Stimulated activated CD4-positive, alpha-beta T cell treated with anti-CD3 and anti-CD28 coated beads, Interleukin-2, amount 100 ng/mL, for 4 hours (primary cell): ENCODE data around the gene NECAB3.
"Not testable (repeated sequence)": the region's sequence is repeated elsewhere in the genome, so short reads cannot be mapped to it uniquely, and the experiment has no call there.

Experiments
- DNase-seq: peaks from one replicate; pipeline ENCODE4 v3.0.0-alpha.2; 2020; ENCODE audit warnings: low read depth

NECAB3 gene

DNA sequence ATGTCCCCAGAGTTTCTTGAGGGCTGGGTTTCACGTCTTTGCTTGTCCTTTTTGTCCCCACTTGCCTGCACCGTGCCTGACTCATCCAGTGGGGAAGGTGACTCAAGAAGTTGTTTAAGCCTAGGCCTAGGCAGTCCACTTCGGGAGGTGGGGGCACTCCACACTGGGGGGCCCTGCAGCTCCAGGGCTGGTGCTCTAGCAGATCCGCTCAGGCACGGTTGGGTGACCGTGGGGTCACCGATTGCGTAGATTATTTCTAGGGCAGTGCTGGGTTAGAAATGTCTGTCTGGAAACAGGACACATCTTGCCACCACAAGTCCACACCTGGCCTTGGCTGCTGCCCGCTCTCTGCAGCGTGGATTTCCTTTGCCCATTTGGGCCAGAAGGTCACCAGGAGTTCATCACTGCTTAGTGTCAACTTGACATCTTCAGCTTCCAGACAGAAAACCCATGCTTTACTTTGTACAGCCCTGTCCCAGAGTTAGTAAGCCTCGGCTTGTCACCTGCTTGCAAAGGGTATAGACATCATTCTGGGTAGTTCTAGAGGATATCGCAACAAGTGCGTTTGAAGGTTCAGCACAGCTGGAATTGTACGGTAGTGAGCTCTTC is 25.7 kb downstream of the NECAB3 start:
- no peak for DNase-seq

DNA sequence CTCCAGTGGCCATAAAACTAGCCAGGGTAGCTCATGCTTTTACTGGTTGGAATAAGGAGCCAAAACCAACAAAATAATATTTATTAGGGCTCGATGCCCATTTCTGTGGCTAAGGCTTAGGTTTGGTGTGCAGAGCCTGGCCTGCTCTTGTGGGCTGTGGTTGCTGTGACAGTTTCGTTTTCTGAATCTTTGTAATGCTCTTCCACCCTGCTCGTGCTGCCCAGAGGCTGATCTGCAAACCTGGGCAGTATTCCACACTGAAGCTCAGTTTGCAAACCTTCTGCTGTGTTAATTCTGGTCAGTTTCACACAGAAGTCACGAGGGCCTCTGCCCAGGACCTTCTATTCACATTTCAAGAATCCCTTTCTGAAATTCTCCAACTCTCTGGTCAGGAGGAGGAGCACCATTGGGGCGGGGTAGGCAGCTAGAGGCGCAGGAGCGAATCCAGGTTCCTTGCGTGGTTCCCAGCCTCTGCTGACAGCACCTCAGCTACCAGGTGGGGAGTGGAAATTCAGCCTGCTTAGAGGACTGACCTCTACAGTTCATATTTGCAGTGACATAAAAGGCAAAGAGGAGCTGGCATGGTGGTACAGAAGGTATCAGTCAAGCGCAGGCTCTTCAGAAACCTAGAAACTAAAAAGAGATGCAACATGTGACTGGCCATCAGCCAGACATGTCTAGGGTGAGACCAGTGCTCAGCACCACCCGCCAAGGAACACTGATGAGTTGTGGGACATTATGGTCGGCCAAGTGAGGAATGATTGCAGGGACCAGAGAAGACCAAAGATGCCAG is 26.4 kb downstream of the NECAB3 start:
- no peak for DNase-seq

DNA sequence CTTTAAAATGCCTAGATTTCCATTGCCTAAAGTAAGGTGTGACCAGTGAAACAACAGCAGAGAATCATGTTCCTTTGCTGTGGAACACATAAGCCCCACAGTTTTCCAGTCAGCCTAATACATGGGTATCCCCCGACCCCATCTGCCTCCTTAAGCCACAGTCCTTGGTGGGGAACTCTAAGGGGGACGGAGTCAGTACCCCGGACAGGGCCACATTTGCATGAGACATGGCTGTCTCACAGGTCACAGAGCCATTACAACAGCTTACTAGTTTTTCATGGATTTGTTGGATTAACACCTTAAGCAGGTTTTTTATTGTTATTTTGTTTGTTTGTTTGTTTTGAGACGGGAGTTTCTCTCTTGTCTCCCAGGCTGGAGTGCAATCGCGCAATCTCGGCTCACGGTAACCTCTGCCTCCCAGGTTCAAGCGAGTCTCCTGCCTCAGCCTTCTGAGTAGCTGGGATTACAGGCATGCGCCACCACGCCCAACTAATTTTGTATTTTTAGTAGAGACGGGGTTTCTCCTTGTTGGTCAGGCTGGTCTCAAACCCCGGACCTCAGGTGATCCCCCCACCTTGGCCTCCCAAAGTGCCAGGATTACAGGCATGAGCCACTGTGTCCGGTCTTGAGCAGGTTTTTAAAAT is 27.1 kb downstream of the NECAB3 start:
- DNase-seq, result not testable (repeated sequence)

DNA sequence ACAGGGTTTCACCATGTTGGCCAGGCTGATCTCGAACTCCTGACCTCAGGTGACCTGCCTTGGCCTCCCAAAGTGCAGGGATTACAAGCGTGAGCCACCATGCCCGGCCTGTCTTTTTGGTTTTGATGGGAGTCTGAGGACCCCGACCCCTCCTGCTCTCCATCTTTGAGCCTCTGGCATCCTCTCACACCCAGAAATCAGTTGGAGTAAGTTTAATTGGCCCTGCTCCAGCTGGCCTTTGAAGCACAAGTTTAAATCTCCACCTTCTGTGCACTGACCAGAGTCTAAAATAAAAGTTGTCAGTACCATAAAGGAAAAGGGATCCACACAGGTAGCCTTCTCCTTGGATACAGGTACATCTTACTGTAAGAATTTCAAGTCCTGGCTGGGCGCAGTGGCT is 28.0 kb downstream of the NECAB3 start:
- no peak for DNase-seq

DNA sequence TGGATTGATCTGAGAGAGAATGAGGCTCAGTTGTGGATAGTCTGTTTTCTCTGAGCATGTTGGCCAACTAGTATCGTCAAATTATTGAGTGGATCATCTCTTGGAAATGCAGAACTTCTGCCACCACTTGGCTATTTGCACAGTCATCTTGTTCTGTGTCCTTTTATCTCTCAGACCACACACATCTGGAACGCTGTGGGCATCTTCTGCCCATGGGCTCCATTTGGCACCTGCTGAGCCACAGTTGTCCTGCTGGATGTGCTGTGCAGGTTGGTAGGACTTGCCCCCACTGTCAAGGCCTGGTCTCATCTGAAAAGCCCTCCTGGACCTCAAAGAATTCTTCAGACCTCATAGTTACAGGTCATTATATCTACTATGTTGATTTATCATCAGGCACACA is 28.8 kb downstream of the NECAB3 start:
- DNase-seq, result no peak

DNA sequence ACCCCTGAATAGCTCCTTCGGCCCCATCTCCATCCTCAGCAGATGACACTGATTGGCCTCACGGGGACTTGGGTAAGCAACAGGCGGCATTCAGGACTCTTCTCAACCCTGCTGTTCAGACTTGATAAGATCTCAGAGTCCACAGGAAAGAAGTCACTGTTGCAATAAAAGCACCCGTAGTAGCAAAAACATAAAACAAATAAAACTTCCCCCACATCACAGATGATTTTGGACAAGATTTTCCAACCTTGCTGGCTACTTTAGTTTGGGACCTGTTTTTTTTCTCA is 29.2 kb downstream of the NECAB3 start:
- no peak for DNase-seq

DNA sequence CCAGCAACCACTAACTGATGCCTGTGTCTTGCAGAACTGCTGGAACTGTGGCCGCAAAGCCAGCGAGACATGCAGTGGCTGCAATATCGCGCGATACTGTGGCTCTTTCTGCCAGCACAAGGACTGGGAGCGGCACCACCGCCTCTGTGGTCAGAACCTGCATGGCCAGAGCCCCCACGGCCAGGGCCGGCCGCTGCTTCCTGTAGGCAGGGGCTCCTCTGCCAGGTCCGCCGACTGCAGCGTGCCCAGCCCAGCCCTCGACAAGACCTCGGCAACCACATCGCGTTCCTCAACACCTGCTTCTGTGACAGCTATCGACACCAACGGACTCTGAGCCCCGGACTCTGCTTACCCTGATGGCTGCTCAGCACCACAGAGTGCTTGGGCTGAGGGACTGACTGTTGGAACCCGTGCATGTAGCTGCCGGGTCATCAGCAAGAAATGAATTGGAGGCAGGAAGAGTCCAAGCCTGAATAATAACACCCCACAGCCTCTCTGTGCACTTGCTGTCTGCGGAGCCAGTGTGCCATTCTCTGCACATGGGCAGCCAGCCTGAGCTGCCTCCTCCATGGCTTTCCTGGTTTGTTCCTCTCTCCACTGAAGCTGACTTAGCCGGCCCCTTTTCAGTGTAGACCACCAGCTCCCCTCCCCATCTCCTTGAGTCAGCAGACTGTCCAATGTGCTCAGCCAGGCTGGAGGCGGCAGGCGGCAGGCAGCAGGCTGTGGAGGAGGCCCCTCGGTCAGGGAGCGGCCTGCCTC is 29.7 kb downstream of the NECAB3 start:
- no peak for DNase-seq

DNA sequence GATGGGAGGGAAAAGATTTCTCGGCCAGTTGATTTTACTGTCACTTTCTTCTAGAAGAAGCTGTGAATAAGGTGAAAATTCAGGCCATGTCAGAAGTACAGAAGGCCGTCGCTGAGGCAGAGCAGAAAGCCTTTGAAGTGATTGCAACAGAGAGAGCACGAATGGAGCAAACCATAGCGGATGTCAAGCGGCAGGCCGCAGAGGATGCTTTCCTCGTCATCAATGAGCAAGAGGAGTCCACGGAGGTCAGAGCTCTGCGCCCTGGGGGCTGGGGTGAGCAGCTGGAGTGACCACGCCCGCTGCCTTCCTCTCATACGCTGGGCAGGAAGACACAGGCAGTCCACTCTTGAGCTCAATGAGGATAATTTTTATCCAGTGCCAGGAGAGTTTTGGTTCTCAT is 33.9 kb downstream of the NECAB3 start:
- no peak for DNase-seq

DNA sequence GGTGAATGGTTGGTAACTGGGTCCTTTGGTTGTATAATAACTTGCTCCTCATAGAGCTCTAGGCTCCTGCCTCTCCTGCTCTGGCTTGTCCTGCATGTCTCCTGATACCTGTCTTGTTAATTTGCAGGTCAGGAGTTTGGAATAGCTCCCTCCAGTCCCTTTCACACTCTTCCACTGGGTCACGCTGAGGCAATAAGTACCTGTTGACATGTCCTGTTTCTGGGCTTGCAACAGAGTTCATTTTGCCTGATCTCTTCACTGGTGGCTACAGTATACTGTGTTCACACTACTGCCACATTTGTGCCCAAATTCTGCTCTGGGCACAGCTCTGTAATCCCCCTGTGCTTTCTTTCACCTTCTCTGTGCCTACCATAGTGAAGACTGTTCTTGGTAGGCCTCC is 37.5 kb downstream of the NECAB3 start:
- no peak for DNase-seq

DNA sequence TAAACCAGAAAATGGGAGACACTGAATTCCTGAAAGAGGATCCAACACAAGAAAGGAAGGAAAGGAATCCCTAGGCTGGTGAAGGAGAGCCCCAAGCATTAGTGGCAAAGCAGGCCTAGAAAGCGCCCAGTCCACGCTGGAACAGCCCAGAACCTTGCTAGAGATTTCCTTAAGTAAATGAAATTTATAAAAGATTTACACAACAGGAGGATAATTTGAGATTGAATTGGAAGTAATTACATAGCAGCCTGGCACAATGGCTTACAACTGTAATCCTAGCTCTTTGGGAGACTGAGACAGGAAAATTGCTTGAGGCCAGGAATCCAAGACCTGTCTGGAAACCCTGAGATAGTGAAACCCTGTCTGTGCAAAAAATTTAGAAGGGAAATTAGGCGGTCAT is 38.9 kb downstream of the NECAB3 start:
- no peak for DNase-seq

DNA sequence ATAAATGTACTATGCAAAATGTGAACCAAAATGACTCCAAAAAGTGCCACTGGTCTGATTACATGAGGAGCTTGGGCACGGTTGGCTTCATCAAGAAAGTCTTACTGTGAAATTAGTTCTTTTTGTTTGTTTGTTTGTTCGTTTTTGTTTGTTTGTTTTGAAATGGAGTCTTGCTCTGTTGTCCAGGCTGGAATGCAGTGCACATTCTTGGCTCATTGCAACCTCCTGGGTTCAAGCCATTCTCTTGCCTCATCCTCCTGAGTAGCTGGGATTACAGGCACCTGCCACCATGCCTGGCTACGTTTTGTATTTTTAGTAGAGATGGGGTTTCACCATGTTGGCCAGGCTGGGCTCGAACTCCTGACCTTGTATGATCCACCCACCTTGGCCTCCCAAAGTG is 42.3 kb downstream of the NECAB3 start:
- DNase-seq, result not testable (repeated sequence)

DNA sequence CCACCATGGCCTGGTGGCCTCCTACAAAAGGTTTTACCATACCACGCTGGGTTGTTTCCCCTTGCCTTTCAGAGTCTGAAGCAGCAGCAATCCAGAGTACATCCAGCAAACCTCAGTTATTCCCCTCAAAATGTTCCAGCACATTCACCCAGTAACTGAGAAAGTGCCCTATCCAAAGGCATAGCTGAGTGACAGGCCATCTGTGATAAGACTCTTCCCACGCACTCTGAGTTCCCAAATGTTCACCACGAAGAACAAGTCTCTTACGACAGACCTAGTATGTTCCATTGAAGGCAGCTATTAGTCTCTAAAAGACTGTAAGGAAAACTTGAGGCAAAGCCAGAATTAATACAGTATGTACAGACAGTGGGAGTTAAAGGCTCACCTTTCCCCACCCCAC is 43.7 kb downstream of the NECAB3 start:
- no peak for DNase-seq

DNA sequence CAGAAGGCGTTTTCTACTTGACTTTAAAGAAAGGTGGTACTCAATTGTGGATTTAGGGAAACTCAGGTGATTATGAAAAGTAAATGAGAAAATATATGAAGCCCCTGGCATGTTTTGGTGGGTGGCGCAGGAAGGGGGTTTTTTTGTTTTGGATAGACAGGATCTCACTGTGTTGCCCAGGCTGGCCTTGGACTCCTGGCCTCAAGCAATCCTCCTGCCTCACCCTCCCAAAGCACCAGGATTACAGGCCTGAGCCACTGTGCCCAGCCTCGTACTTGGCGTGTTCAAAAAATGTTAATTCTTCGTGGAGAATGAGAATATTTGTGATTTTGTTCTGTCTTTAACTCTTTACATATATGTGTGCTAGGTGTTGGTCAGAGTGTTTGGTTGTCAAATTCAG is 44.2 kb downstream of the NECAB3 start:
- DNase-seq, result no peak

DNA sequence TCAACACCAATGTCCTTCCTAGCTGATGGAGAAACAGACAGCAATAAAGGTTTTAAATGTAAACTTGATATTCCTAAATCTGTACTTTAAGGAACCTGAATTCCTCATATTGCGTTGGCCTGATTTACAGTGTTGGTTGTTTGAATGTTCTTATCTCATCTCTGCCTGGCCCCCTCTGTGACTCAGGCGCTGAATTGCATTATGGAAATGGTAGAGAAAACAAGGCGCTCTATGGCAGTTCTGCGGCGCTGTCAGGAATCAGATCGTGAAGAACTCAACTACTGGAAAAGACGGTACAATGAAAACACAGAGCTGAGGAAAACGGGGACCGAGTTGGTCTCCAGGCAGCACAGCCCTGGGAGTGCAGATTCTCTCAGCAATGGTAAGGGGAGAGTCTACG is 44.7 kb downstream of the NECAB3 start:
- DNase-seq, result no peak

DNA sequence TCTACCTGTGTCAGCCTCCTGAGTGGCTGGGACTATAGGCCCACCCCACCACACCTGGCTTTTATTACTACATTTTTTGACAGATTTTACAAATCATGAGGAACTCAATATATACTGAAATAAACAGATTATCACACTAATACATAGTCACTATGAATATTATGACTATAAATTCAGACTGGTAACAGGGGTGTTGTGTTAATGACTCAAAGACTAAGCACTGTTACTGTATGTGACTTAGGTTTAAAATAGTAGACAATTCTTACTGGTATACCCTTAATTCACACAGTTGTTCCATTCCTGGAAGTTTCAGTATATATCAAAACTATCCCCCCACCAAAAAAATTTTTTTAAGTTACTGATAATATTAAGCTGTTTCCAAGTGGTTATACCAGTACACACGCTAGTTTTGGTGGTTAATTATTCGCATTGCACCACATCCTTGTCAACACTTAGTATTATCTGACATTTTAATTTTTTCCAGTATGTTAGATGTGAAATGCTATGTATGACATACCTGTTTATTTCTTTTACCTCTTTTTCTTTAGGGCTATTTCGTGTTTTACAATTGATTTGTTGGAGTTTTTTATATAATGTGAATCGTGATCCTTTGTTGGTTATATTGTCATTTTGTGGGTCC is 46.5 kb downstream of the NECAB3 start:
- DNase-seq, result no peak

DNA sequence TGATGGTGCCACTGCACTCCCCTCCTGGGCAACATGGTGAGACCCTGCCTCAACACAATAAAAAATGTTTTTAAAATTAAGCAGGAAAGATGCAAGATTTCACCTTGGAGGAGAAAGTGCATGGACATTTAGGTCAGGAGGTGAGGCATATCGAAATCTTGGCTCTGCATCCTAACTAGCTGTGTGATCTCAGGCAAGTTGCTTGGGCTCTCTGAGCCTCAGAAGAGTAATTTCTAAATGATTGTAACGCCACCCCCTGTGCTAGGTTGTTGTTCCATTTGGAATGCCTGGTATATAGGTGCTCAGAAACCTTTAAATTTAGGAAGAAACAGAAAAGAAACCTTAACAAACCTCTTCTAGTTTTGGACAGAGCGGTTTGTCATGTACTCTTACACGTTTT is 48.0 kb downstream of the NECAB3 start:
- no peak for DNase-seq

DNA sequence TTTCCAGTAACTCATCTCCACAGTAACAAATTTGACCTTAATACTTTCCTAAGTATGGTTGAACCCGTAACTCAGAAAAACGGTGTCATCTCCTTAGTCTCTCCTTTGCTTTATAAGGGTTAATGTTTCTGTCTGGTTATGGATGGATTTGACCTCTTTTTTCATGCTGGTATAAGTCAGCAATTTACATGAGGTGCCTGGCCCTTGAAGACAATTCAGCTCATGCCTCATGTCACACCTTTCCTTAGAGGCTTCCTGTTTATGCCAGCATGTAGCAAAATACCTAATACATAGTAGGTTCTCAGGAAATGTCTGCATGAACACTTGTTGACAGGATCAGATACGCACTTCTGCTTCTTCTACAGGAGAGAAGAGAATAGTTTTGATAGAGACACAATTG is 49.8 kb downstream of the NECAB3 start:
- DNase-seq, result no peak

DNA sequence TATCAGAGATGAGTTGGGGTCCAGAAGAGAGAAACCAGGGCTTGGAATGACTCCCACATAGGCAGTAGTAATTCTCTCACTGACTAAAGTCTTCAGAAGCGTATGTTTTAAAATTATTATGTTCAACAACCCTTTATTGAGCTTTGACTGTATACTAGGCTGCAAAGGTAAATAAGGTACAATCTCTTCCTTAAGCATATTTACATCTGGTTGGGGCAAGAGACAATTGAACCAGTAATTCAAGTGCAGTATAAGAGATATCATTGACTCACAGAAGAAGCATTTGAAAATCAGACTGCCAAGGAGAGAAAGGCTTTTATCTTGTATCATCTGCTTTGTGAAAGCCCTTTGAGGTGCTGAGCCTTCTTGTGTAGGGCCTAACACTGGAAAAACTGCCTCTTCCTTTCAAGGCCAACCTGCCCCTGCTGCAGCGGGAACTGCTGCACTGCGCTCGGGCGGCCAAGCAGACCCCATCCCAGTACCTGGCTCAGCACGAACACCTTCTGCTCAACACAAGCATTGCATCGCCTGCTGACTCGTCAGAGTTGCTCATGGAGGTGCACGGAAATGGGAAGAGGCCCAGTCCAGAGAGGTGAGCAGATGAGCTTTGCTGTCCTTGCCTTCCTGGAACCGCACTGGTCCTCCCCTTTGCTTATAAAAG is 51.4 kb downstream of the NECAB3 start:
- DNase-seq, result no peak

DNA sequence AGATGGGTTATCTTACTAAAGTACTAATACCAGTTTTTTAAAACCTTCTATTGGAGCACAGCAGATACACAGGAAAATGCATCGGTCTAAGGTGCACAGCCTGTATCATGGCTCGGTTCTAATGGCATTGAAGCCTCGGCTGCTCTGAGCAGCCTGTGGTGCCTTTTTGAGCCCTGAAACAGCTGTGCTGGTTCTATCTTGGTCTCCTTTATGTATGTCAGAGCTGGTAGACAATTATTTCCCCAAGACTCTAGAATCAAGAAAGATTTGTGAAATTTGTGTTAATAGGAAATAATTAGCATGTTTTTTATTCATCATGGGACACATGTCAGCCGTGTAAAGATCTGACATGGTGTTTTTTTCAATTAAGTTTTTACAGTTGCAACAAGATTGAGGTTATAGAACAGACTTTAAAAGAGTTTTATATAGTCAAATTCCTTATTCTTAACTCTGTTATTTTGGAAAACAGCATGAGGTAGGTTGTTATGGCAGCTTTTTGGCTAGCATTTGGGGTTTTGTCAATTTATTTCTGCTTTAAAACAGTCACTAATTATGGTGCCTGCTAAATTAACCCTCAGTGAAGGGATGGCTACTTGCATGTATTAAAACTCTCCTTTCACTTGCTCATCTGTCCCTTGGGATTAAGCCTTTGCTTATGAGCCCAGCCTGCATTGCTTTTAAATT is 52.4 kb downstream of the NECAB3 start:
- DNase-seq, result no peak

DNA sequence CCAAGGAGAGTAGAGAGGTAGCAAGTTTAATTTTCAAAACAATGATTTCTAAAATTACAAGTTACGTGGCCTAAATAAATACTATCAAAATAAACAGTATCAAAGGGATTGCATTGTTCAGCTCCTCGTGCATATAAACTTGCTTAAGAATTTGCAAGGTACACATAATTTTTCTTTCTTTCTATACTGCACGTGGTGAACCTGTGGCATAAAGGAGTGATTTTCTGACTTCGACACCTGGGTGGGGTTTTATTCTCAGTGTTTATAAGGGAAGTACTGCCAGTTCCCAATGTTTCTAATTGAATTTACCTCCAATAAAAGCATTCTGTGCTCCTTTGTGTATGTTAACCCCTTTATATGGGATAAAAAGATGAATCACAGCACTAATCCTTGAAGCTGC is 62.2 kb downstream of the NECAB3 start:
- no peak for DNase-seq

DNA sequence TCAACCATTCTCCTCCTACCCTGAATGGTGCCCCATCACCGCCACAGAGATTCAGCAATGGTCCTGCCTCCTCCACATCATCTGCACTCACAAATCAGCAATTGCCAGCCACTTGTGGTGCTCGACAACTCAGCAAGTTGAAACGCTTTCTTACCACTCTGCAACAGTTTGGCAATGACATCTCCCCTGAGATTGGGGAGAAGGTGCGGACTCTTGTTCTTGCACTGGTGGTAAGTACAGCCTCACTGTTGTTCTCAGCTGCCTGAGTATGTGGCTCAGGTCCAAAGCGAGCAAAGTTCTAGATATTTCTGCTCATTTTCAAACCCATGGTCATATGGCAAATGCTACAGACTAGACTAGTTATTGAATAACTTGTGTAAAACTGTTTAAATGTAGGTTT is 63.1 kb downstream of the NECAB3 start:
- DNase-seq, result no peak
